Activated gamma-delta T cell treated with Interleukin-2 at 50 U/mL for 16 hours (primary cell): ENCODE data around the gene CIB2.

ENCODE experiments used
- DNase-seq: peaks from one replicate; pipeline ENCODE4 v3.0.0-alpha.2; 2020

The CIB2 gene

GRCh38 chr15:78149068-78149804 lies 18.0 kb upstream of the CIB2 start, which contains the start of gene IDH3A:
Gene IDH3A, plus strand, starts transcription at chr15:78149362. Its CDS starts 42 bp downstream, at chr15:78149404.
- peak; percentile 100 for DNase-seq

DNA sequence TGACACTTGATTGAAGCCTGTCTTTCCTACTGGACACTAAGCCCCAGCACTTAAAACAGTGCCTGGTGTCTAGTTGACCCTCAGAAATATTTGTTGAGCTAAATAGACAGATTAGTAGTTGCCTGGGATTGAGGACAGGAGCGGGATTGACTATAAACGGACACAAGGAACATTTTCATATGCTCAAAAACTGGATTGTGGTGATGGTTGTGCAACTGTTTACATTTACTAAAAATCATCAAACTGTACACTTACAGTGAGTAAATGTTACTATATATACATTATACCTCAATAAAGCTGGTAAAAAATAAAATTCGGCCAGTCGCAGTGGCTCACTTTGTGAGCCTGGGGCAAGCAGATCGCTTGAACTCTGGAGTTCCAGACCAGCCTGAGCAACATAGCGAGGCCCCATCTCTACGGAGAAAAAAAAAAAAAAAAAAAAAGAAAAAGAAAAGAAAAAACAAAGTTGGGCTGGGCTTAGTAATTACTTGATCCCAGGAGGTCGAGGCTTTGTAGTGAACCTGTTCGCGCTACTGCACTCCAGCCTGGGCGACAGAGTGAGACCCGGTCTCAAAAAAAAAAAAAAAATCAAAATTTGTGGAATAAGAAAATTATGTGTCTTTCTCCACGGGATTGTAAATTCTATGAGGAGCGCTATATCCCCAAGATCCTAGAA lies 17.3 kb upstream of the CIB2 start:
- DNase-seq, result no peak

DNA sequence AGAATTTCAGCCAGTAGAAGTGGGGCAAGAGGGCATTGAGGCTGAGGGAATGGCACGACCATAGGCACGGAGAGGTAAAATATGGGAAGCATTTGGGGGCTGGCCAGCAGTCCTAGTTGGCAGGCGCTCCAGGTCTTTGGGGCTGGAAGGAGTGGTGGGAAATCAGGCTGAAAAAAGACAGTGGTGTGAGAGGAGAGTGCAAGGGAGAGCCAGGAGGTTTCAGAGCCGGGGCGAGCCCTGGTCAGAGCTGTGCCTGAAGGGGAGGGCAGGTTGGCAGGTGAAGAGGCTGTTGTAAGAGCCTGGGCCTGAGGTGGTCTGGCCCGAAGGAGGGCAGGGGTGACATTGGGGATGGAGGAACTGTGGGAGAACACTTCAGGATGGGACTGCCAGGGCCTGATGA lies 16.3 kb upstream of the CIB2 start:
- no peak for DNase-seq

GRCh38 chr15:78146425-78147154 lies 15.3 kb upstream of the CIB2 start:
- DNase-seq, result no peak

GRCh38 chr15:78142332-78142731 lies 11.1 kb upstream of the CIB2 start:
- DNase-seq, result no peak

- no peak for DNase-seq
Measured at GRCh38 chr15:78140292-78140691, 9.0 kb upstream of the CIB2 start.

DNA sequence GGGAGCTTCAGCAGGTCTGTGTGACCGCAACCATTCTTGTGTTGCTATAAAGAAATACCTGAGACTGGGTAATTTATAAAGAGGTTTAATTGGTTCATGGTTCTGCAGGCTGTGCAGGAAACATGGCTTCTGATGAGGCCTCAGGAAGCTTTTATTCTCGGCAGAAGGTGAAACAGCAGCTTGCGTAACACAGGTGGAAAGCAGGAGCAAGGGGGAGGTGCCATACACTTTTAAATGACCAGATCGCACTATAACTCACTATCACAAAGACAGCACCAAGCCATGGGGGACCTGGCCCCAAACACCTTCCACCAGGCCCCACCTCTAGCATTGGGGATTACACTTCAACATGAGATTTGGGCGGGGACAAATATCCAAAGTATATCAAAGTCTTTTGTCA lies 8.3 kb upstream of the CIB2 start:
- DNase-seq, result no peak

DNA sequence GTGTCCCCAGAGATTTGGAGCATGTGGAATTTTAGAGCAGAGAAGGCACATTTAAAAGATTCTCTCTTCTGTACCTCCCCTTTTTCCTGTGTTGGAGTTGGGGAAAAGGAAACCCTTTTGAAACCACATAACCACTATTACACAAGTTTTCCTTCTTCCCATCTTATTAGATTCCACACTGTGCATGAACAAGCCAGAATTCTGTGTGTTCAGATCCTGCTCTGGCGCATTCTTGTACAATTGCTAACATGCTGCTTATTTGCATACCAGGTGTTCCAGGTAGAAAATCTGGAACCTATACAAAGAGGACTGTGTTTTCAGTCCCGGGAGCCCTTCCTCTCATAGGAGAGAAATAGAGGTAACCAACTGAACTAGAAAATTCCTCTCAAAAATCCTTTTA lies 2.6 kb upstream of the CIB2 start:
- DNase-seq, result no peak

DNA sequence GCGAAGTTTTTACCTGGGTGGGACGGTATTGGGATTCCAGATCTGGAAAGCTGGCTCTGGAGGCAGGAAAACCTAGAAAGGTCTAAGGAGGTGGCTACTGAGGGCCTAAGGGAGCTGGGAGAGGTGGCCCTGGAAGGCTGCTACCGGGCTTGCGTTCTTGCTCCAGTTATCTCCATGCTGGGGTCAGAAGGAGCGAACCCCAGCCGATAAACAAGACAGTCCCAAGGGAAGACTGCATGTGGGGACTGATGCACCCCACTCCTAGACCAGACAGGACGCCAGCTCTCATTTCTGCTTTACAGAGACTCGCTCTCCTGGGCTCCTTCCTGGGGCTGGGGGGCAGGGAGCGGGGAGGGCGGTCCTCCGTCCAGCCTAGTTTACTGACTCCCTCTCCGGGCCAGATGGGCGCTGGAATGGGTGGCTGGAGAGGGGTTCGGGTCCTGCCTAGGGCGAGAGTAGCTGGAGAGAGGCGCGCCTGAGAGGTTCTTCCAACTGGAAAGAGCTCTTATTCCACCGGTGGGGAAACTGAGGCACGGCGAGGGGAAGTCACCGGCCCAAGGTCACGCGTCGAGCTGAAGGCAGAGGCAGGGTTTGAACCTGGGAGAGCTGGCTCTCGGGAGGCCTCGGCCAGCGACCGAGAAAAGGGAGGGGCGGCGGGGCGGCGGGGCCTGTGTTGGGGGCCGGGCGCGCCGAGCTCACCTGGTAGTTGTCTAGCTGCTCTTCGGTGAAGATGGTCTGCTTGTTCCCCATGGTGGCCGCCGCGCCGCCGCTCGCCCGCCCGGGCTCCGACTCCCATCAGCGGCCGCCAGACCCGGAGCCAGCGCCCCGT lies 565 bp downstream of the CIB2 start:
- DNase-seq, result no peak

GRCh38 chr15:78129751-78130287 lies 1.4 kb downstream of the CIB2 start:
- no peak for DNase-seq

GRCh38 chr15:78129077-78129750 lies 2.0 kb downstream of the CIB2 start:
- no peak for DNase-seq

DNA sequence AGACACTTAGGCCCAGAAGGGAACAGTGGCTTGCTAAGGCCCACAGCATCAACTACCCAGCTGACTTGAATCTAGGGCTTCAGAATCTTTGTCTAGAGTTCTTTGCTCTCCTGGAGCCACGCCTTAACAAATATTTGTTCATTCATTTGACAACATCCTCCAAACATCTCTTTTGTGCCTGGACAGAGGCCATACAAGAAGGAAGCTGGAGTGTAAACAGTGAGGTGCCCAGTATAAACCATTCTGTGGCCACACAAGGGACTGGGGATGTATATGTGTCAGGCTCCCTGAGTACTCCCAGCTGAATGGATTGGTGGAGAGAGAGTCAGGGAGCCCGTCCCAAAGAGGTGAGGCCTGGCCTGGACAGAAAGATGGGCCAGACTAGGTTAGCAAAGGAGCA lies 3.4 kb downstream of the CIB2 start:
- no peak for DNase-seq

- no peak for DNase-seq
Measured at GRCh38 chr15:78125267-78125666, 6.0 kb downstream of the CIB2 start.

- DNase-seq, result no peak
Measured at GRCh38 chr15:78120523-78120922, 10.7 kb downstream of the CIB2 start.

DNA sequence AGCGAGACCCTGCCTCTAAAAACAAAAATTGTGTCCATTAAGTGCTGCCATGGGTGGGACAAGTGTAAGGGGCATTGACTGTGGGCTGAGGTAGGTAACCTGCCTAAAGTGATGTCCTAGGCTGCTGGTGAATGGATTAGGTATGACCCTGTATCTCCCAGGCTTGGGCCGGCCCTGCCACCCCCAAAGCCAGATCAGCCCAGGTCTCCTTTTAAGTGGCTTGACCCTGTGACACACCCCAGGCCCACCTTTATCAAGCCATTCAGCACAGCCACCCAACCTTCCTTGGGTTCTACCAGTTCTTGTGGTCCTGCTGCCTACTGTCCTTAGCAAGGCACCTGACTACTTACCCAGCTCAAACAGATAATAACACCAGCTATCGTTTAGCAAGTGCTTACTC lies 18.7 kb downstream of the CIB2 start:
- DNase-seq, result no peak

DNA sequence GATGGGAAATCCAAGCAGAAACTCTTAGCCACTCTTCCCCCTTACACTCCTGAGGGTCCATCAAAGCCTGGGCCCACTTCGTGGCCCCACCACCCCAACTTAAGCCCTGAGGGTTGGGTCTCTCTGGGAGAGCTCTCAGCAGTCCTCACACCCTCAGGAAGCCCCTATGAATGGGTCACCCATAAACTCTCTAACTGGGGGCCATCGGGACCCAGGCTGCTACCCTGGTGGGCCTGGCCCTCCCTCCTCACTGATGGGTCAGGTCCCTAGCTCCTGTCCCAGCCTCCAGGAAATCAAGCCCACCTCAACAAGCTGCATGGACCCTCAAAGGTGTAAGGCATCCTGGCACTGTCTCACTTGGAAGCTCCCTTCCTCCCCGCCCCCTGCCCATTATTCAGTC lies 19.5 kb downstream of the CIB2 start:
- no peak for DNase-seq

DNA sequence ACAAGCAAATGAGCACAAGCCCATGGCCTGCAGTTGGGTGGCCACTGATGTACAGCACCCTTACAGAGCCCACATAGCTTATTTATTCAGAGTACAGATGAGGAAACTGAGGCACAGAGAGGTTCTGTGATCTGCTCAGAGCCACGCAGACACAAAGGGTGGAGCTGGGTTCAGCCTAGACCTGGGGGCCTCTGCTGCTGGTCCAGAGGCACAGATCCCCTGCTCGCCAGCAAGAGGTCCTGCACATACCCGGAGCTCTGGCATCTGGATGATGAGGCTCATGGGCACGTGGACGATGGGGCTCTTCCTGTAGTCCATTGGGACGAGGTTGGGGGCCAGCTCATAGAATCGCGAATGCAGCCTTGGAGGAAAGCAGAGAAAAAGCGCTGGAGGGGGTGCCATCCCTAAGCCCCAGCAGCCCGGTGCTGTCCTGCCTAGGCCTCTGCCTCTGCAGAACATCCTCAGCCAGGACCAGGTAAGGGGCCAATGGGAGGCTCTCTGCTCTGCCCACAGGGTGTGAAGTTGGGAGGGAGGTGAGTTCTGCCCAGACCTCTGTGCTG lies 20.2 kb downstream of the CIB2 start:
- no peak for DNase-seq

DNA sequence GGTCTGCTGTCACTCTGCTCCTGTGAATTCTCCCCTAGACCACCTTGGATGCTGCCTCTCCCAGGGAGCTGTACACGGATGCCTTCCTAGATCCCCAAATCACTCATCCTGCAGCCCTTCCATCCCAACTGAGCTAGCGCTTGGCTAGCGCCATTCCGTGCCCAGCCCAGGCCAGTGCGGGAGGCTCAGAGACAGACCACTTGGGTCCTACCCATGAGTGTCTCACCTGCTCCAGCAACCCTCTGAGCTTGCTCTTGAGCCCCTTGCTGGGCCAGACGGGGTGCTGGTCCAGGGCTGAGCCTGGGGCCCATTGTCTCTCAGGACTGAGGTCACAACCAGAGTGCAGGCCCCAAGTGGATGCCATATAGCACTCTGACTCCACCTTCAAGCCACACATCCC lies 21.1 kb downstream of the CIB2 start:
- no peak for DNase-seq

- DNase-seq, result no peak
Measured at GRCh38 chr15:78109156-78109555, 22.1 kb downstream of the CIB2 start.

GRCh38 chr15:78108300-78109084 lies 22.8 kb downstream of the CIB2 start:
- DNase-seq, result peak; percentile 84

DNA sequence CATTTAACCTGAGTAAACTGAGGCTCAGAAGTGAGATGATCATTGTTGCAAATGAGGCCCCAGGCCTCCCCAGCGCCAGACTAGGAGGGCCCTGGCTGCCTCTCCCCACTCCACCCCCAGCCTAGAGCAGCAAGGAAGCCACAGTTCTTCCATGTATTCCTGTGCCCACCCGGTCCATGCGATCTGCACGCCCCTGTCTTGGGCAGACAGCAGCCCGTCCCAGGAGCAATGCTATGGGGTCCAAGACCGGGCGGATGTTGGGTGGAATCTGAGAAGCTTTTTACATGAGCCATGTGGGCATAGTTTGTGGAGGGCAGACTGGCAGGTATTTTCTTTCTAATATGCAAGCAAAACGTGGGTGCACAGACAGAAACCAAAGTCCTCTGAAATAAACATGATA lies 23.8 kb downstream of the CIB2 start:
- DNase-seq, result no peak
